A549 (cell line): Measurements from ENCODE around the gene DCPS.

Source experiments
- CTCF ChIP-seq: fragments of >200 bp; sonication (Bioruptor Twin); formaldehyde crosslinking; IDR thresholded peaks from 3 replicates; pipeline ENCODE4 v1.5.1; 2016
- E2F6 ChIP-seq: IDR thresholded peaks from 2 replicates; pipeline ENCODE4 v1.6.1; 2012; ENCODE audit warnings: low read depth, borderline replicate concordance
- HEYL ChIP-seq: fragments of 250-450 bp; sonication (Bioruptor Pico); IDR thresholded peaks from 2 replicates; pipeline ENCODE4 v1.8.0; 2021; ENCODE audit warnings: mild to moderate bottlenecking, moderate library complexity
- MAX ChIP-seq: IDR thresholded peaks from 2 replicates; pipeline ENCODE4 v1.6.1; 2012
- POLR2A ChIP-seq: IDR thresholded peaks from 2 replicates; pipeline ENCODE4 v1.6.1; 2012; ENCODE audit warnings: mild to moderate bottlenecking, low read length
- RFX5 ChIP-seq: fragments of 450-650 bp; IDR thresholded peaks from 2 replicates; pipeline ENCODE4 v1.7.1; 2014; ENCODE audit warnings: antibody characterized with exemption, mild to moderate bottlenecking, moderate library complexity
- SMC3 ChIP-seq: fragments of >200 bp; sonication (Bioruptor Twin); formaldehyde crosslinking; IDR thresholded peaks from 3 replicates; pipeline ENCODE4 v1.6.1; 2018; ENCODE audit warnings: inconsistent platforms

- TF ChIP-seq CTCF (no peak), MAX (peak; percentile 63), HEYL (CRISPR knock-in tag) (no peak), RFX5 (no peak), POLR2A (no peak), E2F6 (peak; percentile 80; the same call in 1 of the 2 replicates), SMC3 (no peak)
These were observed 49.3 kb downstream of the DCPS start for GRCh38 chr11:126352934-126353801.
